Stomach (tissue), 9 donors: ENCODE measurements around the gene ATP8A2. TPM values are rescaled to one million over a fixed set of nuclear protein-coding genes. Genes with fewer than 3 reads are reported as not detected.

Experiments
- DNase-seq, 2 donors: peaks; one replicate each; pipeline versions ENCODE4 v3.0.0 to v3.0.0-alpha.2; 2013 to 2019
- H3K27ac ChIP-seq, 5 donors: fragments of 200-600 bp in 4 of 5; sonication (generic) in 4 of 5; one replicate each; pipeline ENCODE4 v1.5.1; 2013 to 2019; ENCODE audit warnings: mild to moderate bottlenecking in 1 of 5, moderate library complexity in 1 of 5
- H3K27me3 ChIP-seq, 3 donors: fragments of 200-600 bp; sonication (generic); one replicate each; pipeline ENCODE4 v1.5.1; 2017 to 2019; ENCODE audit warnings: mixed run types in 1 of 3
- H3K36me3 ChIP-seq, 4 donors: fragments of 200-600 bp; sonication (generic); 1 replicate in 3 of 4; 2 replicates in 1 of 4; pipeline ENCODE4 v1.5.1; 2016 to 2019
- H3K4me1 ChIP-seq, 4 donors: fragments of 200-600 bp; sonication (generic); one replicate each; pipeline ENCODE4 v1.5.1; 2016 to 2019
- H3K4me3 ChIP-seq, 4 donors: fragments of 200-600 bp; sonication (generic) in 3 of 4; one replicate each; pipeline ENCODE4 v1.5.1; 2016 to 2019; ENCODE audit warnings: mild to moderate bottlenecking in 1 of 4
- H3K9me3 ChIP-seq, 4 donors: fragments of 200-600 bp; sonication (generic); one replicate each; pipeline ENCODE4 v1.5.1; 2016 to 2019
- EP300 ChIP-seq: sonication (generic); formaldehyde crosslinking; IDR thresholded peaks from one replicate; pipeline ENCODE4 v1.6.1; 2017; ENCODE audit warnings: antibody characterized with exemption
- POLR2A ChIP-seq, 4 donors: fragments of 450-650 bp; IDR thresholded peaks; one replicate each; pipeline ENCODE4 v1.6.1; 2016; ENCODE audit warnings: antibody characterized with exemption in 4 of 4, control low read depth in 2 of 4, mild to moderate bottlenecking in 1 of 4, moderate library complexity in 1 of 4
- POLR2AphosphoS5 ChIP-seq, 3 donors: sonication (generic); formaldehyde crosslinking; IDR thresholded peaks; one replicate each; pipeline ENCODE4 v1.6.1; 2016; ENCODE audit warnings: antibody characterized with exemption in 3 of 3
- WGBS, 5 donors: extraction: QIAGEN DNeasy Blood & Tissue Kit in 3 of 5; methylation state at CpG; one replicate each; pipeline versions ENCODE4 v1.1.5 to v1.1.7; 2013 to 2018; 5-methylcytosine and 5-hydroxymethylcytosine counted together
- intact Hi-C: fragments of 100-400 bp; cut with DNase I; formaldehyde crosslinking; loops from one replicate; pipeline ENCODE4 v1.15.1; 2023; ENCODE audit warnings: low total_unique reads
- polyA plus RNA-seq, 3 donors: library from polyadenylated mRNA; stranded (reverse); fragments of 200-250 nt; gene quantifications; one replicate each; pipeline ENCODE4 v1.2.3, GENCODE V29; 2013
- total RNA-seq, 5 donors: library from RNA; depleted of rRNA; stranded (reverse); fragments of >200 nt; gene quantifications; one replicate each; pipeline versions ENCODE4 v1.1.0 to v1.2.3, GENCODE V29; 2014 to 2016
- TF ChIP-seq, protein P1 (sequence below), 7 experiments: fragments of 450-650 bp in 4 of 7; fragments of 200-600 bp in 3 of 7; sonication (generic) in 3 of 7; IDR thresholded peaks; one replicate each; pipeline ENCODE4 v1.5.1; 2016 to 2019; ENCODE audit warnings: antibody characterized with exemption in 7 of 7, control low read depth in 2 of 7, mild to moderate bottlenecking in 1 of 7
- donor health status: healthy with polysubstance abuse.
- donor health status: Bipolar disorder and iron deficiency.
- donor health status: healthy.

The ATP8A2 gene
- total and polyA plus RNA-seq, 8 donors, result 0.12 to 3.5 (median 0.20) TPM; not detected in 3

DNA sequence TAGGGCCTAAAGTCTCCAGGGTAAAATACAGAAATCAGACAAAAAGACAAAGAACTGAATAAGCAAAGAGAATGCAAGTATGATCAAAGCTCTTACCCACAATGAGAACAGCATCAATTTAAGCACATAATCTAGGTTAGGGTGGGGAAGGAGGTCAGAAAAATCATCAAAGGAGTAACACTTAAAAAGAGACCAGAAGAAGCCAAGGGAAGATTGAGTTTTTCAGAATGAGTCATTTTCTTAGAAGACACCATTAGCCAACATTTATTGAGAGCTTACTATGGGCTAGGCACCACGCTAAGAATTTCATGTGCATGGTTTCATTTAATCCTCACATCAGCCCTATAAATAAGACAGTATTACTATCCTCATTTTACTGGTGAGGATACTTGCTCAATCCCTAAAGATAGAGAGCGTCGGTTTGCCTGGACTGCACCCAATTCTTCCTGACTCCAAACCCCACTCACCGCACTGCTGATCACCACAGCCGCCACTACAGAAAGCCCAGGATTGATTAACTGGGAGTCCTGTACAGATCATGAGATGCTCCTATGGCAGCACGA lies 681.7 kb downstream of the ATP8A2 start:
- Histone ChIP-seq H3K4me3 (no peak overlapping the region), H3K27me3 (peaks cover 12 to 59% (median 37%) of the 10 kb centered on the region in 3 donors), H3K27ac (no peak overlapping the region), H3K9me3 (no peaks in the 10 kb centered on the region), H3K36me3 (no peaks in the 10 kb centered on the region), H3K4me1 (peaks cover 23 to 40% (median 29%) of the 10 kb centered on the region in 4 donors)
- intact Hi-C loops, result no loop called here
- TF ChIP-seq EP300 (no peak), POLR2A (IDR thresholded peaks at IDR 0.05) (no peak), POLR2AphosphoS5 (IDR thresholded peaks at IDR 0.05) (no peak)
- TF ChIP-seq, protein P1, sequence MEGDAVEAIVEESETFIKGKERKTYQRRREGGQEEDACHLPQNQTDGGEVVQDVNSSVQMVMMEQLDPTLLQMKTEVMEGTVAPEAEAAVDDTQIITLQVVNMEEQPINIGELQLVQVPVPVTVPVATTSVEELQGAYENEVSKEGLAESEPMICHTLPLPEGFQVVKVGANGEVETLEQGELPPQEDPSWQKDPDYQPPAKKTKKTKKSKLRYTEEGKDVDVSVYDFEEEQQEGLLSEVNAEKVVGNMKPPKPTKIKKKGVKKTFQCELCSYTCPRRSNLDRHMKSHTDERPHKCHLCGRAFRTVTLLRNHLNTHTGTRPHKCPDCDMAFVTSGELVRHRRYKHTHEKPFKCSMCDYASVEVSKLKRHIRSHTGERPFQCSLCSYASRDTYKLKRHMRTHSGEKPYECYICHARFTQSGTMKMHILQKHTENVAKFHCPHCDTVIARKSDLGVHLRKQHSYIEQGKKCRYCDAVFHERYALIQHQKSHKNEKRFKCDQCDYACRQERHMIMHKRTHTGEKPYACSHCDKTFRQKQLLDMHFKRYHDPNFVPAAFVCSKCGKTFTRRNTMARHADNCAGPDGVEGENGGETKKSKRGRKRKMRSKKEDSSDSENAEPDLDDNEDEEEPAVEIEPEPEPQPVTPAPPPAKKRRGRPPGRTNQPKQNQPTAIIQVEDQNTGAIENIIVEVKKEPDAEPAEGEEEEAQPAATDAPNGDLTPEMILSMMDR (IDR thresholded peaks at IDR 0.05), result no peak
- no peak for DNase-seq
- 81 to 93% (median 89%) methylated on average over 6 of the region's 6 CpGs for WGBS, 5 donors

DNA sequence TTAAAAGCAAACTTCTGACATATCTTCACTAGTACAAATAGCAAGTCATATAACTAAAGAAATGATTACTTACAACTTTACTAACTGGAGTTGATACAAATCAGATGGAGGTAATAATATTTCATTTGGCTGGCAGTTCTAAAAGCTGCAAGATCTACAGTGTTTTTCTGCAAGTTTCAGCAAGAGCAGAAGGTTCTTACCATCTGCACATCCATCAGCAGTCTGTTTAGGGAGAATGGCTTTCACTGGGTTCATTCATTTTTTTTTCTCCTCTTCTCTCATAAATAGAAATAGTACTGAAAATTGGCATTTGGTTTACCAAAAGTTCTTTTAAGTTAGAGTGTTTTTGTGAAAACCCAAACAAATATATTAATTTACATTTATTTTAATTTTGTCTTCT lies 683.1 kb downstream of the ATP8A2 start:
- no peak for DNase-seq
- peaks cover 10 to 45% (median 23%) of the 10 kb centered on the region in 3 donors for H3K27me3 ChIP-seq
- no peaks in the 10 kb centered on the region for H3K9me3 ChIP-seq
- intact Hi-C loops, result no loop called here
- no peaks in the 10 kb centered on the region for H3K36me3 ChIP-seq
- TF ChIP-seq EP300 (no peak), POLR2A (IDR thresholded peaks at IDR 0.05) (no peak), POLR2AphosphoS5 (IDR thresholded peaks at IDR 0.05) (no peak)
- TF ChIP-seq, protein P1 (IDR thresholded peaks at IDR 0.05), result no peak
- no peak overlapping the region for H3K27ac ChIP-seq
- no peak overlapping the region for H3K4me3 ChIP-seq
- H3K4me1 ChIP-seq, result peaks cover 18 to 26% (median 24%) of the 10 kb centered on the region in 4 donors

DNA sequence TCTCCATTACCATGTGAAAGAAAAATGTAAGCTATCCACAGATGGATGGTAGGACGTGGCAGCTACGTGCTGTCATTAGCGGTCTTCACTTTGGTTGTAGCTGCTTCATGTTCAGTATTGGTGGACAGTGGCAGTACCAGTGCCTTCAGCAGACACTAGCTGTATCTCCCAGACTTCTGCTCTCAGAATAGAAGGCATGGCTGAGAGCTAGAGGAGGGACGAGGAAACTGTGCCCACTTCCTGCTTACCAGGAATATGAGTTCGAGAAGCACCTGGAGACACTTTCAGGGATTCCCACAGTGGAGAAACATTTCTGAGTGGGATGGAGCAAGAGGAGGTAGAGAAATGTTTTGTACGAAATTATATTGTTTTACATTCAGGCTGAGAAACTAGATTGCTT lies 686.9 kb downstream of the ATP8A2 start:
- no peak for TF ChIP-seq POLR2A (IDR thresholded peaks at IDR 0.05)
- TF ChIP-seq, protein P1 (IDR thresholded peaks at IDR 0.05), result no peak
- no peak for TF ChIP-seq EP300
- TF ChIP-seq POLR2AphosphoS5 (IDR thresholded peaks at IDR 0.05), result no peak
- intact Hi-C loops, result no loop called here
- Histone ChIP-seq H3K27ac (no peak overlapping the region), H3K27me3 (peaks cover 0 to 7% (median 0%) of the 10 kb centered on the region in 3 donors), H3K4me3 (no peak overlapping the region), H3K36me3 (no peaks in the 10 kb centered on the region), H3K4me1 (no peaks in the 10 kb centered on the region), H3K9me3 (no peaks in the 10 kb centered on the region)
- DNase-seq, result no peak
- 74 to 86% (median 82%) methylated on average over 6 of the region's 6 CpGs for WGBS, 5 donors

DNA sequence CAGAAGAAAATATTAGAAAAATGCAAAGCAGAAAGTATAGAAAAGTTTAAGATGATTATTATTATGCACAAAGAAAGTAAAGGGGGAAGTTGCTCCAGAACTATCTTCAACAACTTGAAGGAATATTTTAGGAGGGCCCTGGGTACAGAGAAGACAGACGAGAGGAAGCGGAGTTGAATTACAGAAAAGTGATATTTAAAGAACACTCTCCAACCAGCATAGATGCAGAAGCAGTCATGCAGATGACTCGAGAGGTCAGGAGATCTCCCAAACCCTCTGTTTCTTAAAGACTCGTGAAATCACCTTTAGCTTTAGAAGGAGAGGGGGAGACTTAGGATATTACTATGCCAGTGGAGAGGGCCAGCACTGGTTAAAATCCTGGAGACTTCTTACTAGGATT lies 688.6 kb downstream of the ATP8A2 start:
- Histone ChIP-seq H3K4me1 (no peaks in the 10 kb centered on the region), H3K27me3 (peaks cover 0 to 5% (median 0%) of the 10 kb centered on the region in 3 donors), H3K9me3 (no peaks in the 10 kb centered on the region), H3K36me3 (no peaks in the 10 kb centered on the region), H3K27ac (no peak overlapping the region), H3K4me3 (no peak overlapping the region)
- intact Hi-C loops, result no loop called here
- 86 to 93% (median 88%) methylated on average over 4 of the region's 4 CpGs for WGBS, 5 donors
- DNase-seq, result no peak
- TF ChIP-seq, protein P1 (IDR thresholded peaks at IDR 0.05), result no peak
- TF ChIP-seq POLR2A (IDR thresholded peaks at IDR 0.05) (no peak), EP300 (no peak), POLR2AphosphoS5 (IDR thresholded peaks at IDR 0.05) (no peak)
